Kidney (tissue), 14 donors: Measurements from ENCODE around the gene EPS8L2. TPM values are rescaled to one million over a fixed set of nuclear protein-coding genes. Genes with fewer than 3 reads are reported as not detected.

Source experiments
- DNase-seq, 5 donors: peaks; one replicate each; pipeline ENCODE4 v3.0.0-alpha.2; 2013 to 2020
- FAIRE-seq: peaks from 2 replicates; lab custom pipeline; 2012; peaks lifted over from hg19 to GRCh38; lab: Jason Lieb, UNC
- H3K27ac ChIP-seq, 2 donors: one replicate each; pipeline ENCODE4 v1.7.0; 2013; ENCODE audit warnings: low read depth in 2 of 2, low read length in 2 of 2, inconsistent platforms in 1 of 2
- H3K27me3 ChIP-seq: one replicate; pipeline ENCODE4 v1.7.1; 2013; ENCODE audit warnings: low read length, inconsistent platforms; ENCODE audit not compliant: control insufficient read depth, insufficient read depth
- H3K36me3 ChIP-seq, 3 donors: one replicate each; pipeline versions ENCODE4 v1.7.0 to v1.7.1; 2013; ENCODE audit warnings: low read length in 3 of 3, control low read depth in 1 of 3, inconsistent platforms in 1 of 3; ENCODE audit not compliant: insufficient read depth in 3 of 3, control insufficient read depth in 2 of 3
- H3K4me1 ChIP-seq, 3 donors: one replicate each; pipeline versions ENCODE4 v1.7.0 to v1.7.1; 2013; ENCODE audit warnings: low read length in 3 of 3, inconsistent platforms in 1 of 3, low read depth in 1 of 3; ENCODE audit not compliant: control insufficient read depth in 2 of 3, insufficient read depth in 2 of 3
- H3K4me3 ChIP-seq, 3 donors: one replicate each; pipeline versions ENCODE4 v1.7.0 to v1.8.1; 2013; ENCODE audit warnings: low read length in 3 of 3, control low read depth in 1 of 3, inconsistent platforms in 1 of 3
- H3K9ac ChIP-seq, 3 donors: one replicate each; pipeline versions ENCODE4 v1.7.0 to v1.7.1; 2013; ENCODE audit warnings: low read length in 3 of 3, control low read depth in 1 of 3, inconsistent platforms in 1 of 3
- H3K9me3 ChIP-seq, 3 donors: one replicate each; pipeline versions ENCODE4 v1.7.0 to v1.7.1; 2013; ENCODE audit warnings: low read length in 3 of 3, control low read depth in 1 of 3, inconsistent platforms in 1 of 3; ENCODE audit not compliant: control insufficient read depth in 2 of 3, insufficient read depth in 1 of 3
- intact Hi-C: fragments of 100-400 bp; cut with DNase I; formaldehyde crosslinking; loops from one replicate; pipeline ENCODE4 v1.11.1; 2022
- polyA plus RNA-seq: library from polyadenylated mRNA; stranded (reverse); fragments of 350-450 nt; fragmentation: Illumina TruSeq; extraction: RNeasy Lipid Tissue Mini Kit (QIAGEN cat#74804); gene quantifications from one replicate; pipeline ENCODE4 v1.2.3, GENCODE V29; 2014; ENCODE audit warnings: low read depth, low replicate concordance; ENCODE audit not compliant: insufficient read depth
- total RNA-seq: library from RNA; stranded (reverse); fragmentation: NEBNext Ultra II Directional; extraction: Animal tissue kit (Norgen Biotek cat#: 25700); gene quantifications from one replicate; pipeline ENCODE4 v1.2.1, GENCODE V29; 2021
- TF ChIP-seq, protein P1 (sequence below): IDR thresholded peaks from 3 replicates; pipeline ENCODE4 v1.5.1; 2012; ENCODE audit warnings: mild to moderate bottlenecking, moderate library complexity, borderline replicate concordance; ENCODE audit not compliant: insufficient read depth; ENCODE audit errors: extremely low read depth
- donor health status: control.
- donor health status: control.
- donor health status: control.
- donor health status: control.
- donor health status: control.
- donor health status: DM: yes; HTN: yes; CAD: no.
- donor health status: Normal renal cell carcinoma (clear cell type).

EPS8L2 gene
- total and polyA plus RNA-seq, 2 donors from 2014 or later: 199 to 287 TPM

GRCh38 chr11:709109-709997, 3.3 kb downstream of the EPS8L2 start:
- Histone ChIP-seq H3K27me3 (no peaks in the 10 kb centered on the region), H3K9ac (peak overlapping the region in 1 of 3 donors; percentile 26), H3K36me3 (no peaks in the 10 kb centered on the region), H3K4me1 (peaks cover 0 to 51% (median 21%) of the 10 kb centered on the region in 3 donors), H3K4me3 (peak overlapping the region in 1 of 3 donors; percentile 25), H3K27ac (peak overlapping the region; percentile 72 to 74), H3K9me3 (no peaks in the 10 kb centered on the region)
- no peak for DNase-seq
- FAIRE-seq: no peak
- intact Hi-C loops: no loop called here
- TF ChIP-seq, protein P1, sequence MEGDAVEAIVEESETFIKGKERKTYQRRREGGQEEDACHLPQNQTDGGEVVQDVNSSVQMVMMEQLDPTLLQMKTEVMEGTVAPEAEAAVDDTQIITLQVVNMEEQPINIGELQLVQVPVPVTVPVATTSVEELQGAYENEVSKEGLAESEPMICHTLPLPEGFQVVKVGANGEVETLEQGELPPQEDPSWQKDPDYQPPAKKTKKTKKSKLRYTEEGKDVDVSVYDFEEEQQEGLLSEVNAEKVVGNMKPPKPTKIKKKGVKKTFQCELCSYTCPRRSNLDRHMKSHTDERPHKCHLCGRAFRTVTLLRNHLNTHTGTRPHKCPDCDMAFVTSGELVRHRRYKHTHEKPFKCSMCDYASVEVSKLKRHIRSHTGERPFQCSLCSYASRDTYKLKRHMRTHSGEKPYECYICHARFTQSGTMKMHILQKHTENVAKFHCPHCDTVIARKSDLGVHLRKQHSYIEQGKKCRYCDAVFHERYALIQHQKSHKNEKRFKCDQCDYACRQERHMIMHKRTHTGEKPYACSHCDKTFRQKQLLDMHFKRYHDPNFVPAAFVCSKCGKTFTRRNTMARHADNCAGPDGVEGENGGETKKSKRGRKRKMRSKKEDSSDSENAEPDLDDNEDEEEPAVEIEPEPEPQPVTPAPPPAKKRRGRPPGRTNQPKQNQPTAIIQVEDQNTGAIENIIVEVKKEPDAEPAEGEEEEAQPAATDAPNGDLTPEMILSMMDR: no peak

- TF ChIP-seq, protein P1: no peak
- intact Hi-C loops: no loop called here
Measured at GRCh38 chr11:714436-714835, 8.4 kb downstream of the EPS8L2 start.

GRCh38 chr11:719214-720016, 13.4 kb downstream of the EPS8L2 start:
- intact Hi-C loops: loop anchor here (10.0 kb wide), 1 partner anchor 165 kb away; no protein-coding TSS in a partner anchor
- no peaks in the 10 kb centered on the region for H3K27me3 ChIP-seq
- H3K4me3 ChIP-seq: no peak overlapping the region
- no peak overlapping the region for H3K27ac ChIP-seq
- TF ChIP-seq, protein P1: no peak
- H3K9me3 ChIP-seq: no peaks in the 10 kb centered on the region
- DNase-seq (peak in 4 of 5 donors; percentile 47 to 69 (median 58)), FAIRE-seq (no peak)
- peaks cover 0 to 12% (median 0%) of the 10 kb centered on the region in 3 donors for H3K36me3 ChIP-seq
- no peak overlapping the region for H3K9ac ChIP-seq
- H3K4me1 ChIP-seq: peaks cover 0 to 6% (median 5%) of the 10 kb centered on the region in 3 donors

More at GRCh38 chr11:714436-714835, 8.4 kb downstream of the EPS8L2 start:
- Histone ChIP-seq H3K36me3 (peaks cover 0 to 4% (median 0%) of the 10 kb centered on the region in 3 donors), H3K27ac (no peak overlapping the region), H3K4me3 (no peak overlapping the region), H3K4me1 (peaks cover 0 to 23% (median 12%) of the 10 kb centered on the region in 3 donors), H3K27me3 (no peaks in the 10 kb centered on the region), H3K9me3 (no peaks in the 10 kb centered on the region), H3K9ac (no peak overlapping the region)
- FAIRE-seq: no peak
- no peak for DNase-seq
